Peyer's patch (tissue), 4 donors: Measurements from ENCODE around the gene PTPRK.

Source experiments
- POLR2A ChIP-seq, 2 donors: fragments of 450-650 bp; IDR thresholded peaks; one replicate each; pipeline ENCODE4 v1.5.1; 2017; ENCODE audit warnings: antibody characterized with exemption in 2 of 2, mild to moderate bottlenecking in 2 of 2, moderate library complexity in 2 of 2
- TF ChIP-seq, protein P1 (sequence below), 6 experiments: fragments of 450-650 bp in 4 of 6; fragments of 200-600 bp in 2 of 6; sonication (generic) in 1 of 6; IDR thresholded peaks; one replicate each; pipeline ENCODE4 v1.5.1; 2017 to 2019; ENCODE audit warnings: antibody characterized with exemption in 6 of 6, mild to moderate bottlenecking in 3 of 6, moderate library complexity in 1 of 6

- no peak for TF ChIP-seq POLR2A (IDR thresholded peaks at IDR 0.05)
- TF ChIP-seq, protein P1, sequence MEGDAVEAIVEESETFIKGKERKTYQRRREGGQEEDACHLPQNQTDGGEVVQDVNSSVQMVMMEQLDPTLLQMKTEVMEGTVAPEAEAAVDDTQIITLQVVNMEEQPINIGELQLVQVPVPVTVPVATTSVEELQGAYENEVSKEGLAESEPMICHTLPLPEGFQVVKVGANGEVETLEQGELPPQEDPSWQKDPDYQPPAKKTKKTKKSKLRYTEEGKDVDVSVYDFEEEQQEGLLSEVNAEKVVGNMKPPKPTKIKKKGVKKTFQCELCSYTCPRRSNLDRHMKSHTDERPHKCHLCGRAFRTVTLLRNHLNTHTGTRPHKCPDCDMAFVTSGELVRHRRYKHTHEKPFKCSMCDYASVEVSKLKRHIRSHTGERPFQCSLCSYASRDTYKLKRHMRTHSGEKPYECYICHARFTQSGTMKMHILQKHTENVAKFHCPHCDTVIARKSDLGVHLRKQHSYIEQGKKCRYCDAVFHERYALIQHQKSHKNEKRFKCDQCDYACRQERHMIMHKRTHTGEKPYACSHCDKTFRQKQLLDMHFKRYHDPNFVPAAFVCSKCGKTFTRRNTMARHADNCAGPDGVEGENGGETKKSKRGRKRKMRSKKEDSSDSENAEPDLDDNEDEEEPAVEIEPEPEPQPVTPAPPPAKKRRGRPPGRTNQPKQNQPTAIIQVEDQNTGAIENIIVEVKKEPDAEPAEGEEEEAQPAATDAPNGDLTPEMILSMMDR (IDR thresholded peaks at IDR 0.05), result no peak
Measured at GRCh38 chr6:127952176-127952575, 568.2 kb downstream of the PTPRK start.
